ENCODE data around the gene ITGAL. TPM values are rescaled to one million over a fixed set of nuclear protein-coding genes. Genes with fewer than 3 reads are reported as not detected.

ITGAL gene
- total RNA-seq, 2 experiments from 2014 or later: 274 to 285 TPM

- Mint-ChIP-seq H3K27me3 (no peaks in the 10 kb centered on the region), H3K4me1 (ENCODE audit: low read depth) (peaks cover 19% of the 10 kb centered on the region), H3K36me3 (ENCODE audit: low read depth) (peaks cover 7% of the 10 kb centered on the region), H3K27ac (peak overlapping the region; percentile 81), H3K9me3 (no peaks in the 10 kb centered on the region), H3K4me3 (peak overlapping the region; percentile 76)
- POLR2A ChIA-PET: interaction anchor here (0.6 to 2.2 kb wide), 11 partner anchors 10 to 189 kb away, joined by 3 to 19 read pairs (median 3); partner anchors contain the start of genes ZNF688 and ZNF747
- no peak for TF ChIP-seq CTCF (IDR thresholded peaks at IDR 0.05)
- ATAC-seq (no peak), DNase-seq (peak; percentile 27)
- CTCF ChIA-PET: interaction anchor here (1.2 to 2.4 kb wide), 2 partner anchors 55 to 68 kb away, joined by 3 to 6 read pairs; no protein-coding TSS in a partner anchor
- intact Hi-C loops (cut with micrococcal nuclease): no loop called here
These were observed 88.7 kb downstream of the ITGAL start for GRCh38 chr16:30561089-30561816.

DNA sequence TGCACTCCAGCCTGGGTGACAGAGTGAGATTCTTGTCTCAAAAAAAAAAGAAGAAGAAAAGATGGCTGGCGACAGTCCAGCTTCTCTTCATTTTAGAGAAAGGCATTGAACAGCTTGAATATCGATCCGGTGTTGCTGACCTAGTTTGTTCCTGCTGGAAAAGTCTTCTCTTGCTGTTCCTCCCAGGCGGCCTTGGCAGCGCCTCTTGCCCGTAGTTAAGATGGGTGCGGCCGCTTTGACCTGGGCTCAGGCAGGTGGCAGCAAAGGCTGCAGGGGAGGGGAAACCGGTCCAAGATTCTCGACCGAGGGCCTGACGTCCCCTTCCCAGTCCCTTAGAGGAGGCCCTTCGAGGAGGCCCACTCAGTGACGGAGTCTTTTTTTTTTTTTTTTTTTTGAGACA is 89.5 kb downstream of the ITGAL start:
- ChIA-PET POLR2A (interaction anchor here (0.7 to 2.2 kb wide), 8 partner anchors 10 to 190 kb away, joined by 3 to 19 read pairs (median 4); partner anchors contain the start of gene ZNF747), CTCF (interaction anchor here (2.4 kb wide), 1 partner anchor 67 kb away, joined by 6 read pairs; no protein-coding TSS in a partner anchor)
- TF ChIP-seq CTCF (IDR thresholded peaks at IDR 0.05): no peak

DNA sequence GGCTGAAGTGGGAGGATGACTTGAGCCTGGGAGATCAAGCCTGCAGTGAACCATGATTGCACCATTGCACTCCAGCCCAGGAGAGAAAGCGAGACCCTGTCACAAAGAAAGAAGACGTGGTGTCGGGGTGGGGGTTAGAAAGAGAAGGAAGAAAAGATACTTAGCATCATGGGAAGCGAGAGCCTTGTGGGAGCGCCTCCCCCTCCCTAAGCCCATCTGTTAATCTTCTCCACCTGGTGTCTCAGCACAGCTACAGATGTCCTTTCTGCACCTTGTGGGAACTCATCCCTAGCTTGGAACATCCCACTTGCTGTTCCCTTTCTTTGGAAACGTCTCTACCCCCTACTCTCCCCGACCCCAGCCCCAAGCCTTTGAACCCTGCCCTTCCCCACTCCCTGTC is 93.0 kb downstream of the ITGAL start:
- ATAC-seq (no peak), DNase-seq (no peak)
- Mint-ChIP-seq H3K27me3 (no peaks in the 10 kb centered on the region), H3K4me3 (no peak overlapping the region), H3K27ac (no peak overlapping the region), H3K36me3 (ENCODE audit: low read depth) (peaks cover 2% of the 10 kb centered on the region), H3K9me3 (no peaks in the 10 kb centered on the region), H3K4me1 (ENCODE audit: low read depth) (peaks cover 34% of the 10 kb centered on the region)
- intact Hi-C loops (cut with micrococcal nuclease): no loop called here
- ChIA-PET POLR2A (interaction anchor here (1.2 to 4.0 kb wide), 4 partner anchors 7 to 45 kb away, joined by 4 to 35 read pairs (median 16); partner anchors contain the start of genes ZNF689, ZNF747 and ZNF764), CTCF (interaction anchor here (1.1 to 2.6 kb wide), 6 partner anchors 31 to 136 kb away, joined by 3 to 11 read pairs (median 5); partner anchors contain the start of genes DCTPP1 and ZNF747)
- TF ChIP-seq CTCF (IDR thresholded peaks at IDR 0.05): no peak

More for the DNA sequence above, 89.5 kb downstream of the ITGAL start:
- peak overlapping the region; percentile 81 for H3K27ac Mint-ChIP-seq
- intact Hi-C loops (cut with micrococcal nuclease): no loop called here
- H3K9me3 Mint-ChIP-seq: no peaks in the 10 kb centered on the region
- no peak for DNase-seq
- no peak for ATAC-seq
- H3K4me1 Mint-ChIP-seq (ENCODE audit: low read depth): peaks cover 22% of the 10 kb centered on the region
- H3K36me3 Mint-ChIP-seq (ENCODE audit: low read depth): peaks cover 5% of the 10 kb centered on the region
- H3K4me3 Mint-ChIP-seq: peak overlapping the region; percentile 76
- no peaks in the 10 kb centered on the region for H3K27me3 Mint-ChIP-seq

DNA sequence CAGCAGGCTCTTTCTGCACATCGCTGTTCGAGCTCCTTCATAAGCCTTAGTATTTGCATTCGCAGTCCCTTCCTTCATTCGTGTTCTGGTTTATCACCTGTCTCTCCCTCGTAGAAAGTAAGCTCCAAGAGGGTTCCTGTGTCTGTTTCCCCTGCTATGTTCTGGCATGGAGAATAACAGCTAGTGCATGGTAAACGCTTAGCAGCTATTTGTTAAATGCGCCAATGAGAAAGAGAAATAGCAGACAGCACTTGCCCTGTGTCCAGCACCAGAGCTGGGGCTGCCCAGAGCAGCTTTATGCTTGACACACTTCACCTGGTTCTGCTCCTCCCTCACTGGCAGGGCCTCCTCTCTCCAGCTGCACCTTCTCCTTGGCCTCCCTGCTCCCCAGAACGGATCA is 93.4 kb downstream of the ITGAL start:
- Mint-ChIP-seq H3K36me3 (ENCODE audit: low read depth) (peaks cover 2% of the 10 kb centered on the region), H3K4me1 (ENCODE audit: low read depth) (peaks cover 35% of the 10 kb centered on the region), H3K9me3 (no peaks in the 10 kb centered on the region), H3K27me3 (no peaks in the 10 kb centered on the region), H3K4me3 (no peak overlapping the region), H3K27ac (no peak overlapping the region)
- no peak for TF ChIP-seq CTCF (IDR thresholded peaks at IDR 0.05)
- CTCF ChIA-PET: interaction anchor here (1.1 to 2.6 kb wide), 6 partner anchors 31 to 136 kb away, joined by 3 to 11 read pairs (median 5); partner anchors contain the start of genes DCTPP1 and ZNF747
- POLR2A ChIA-PET: interaction anchor here (0.9 to 4.0 kb wide), 5 partner anchors 8 to 44 kb away, joined by 3 to 35 read pairs (median 4); partner anchors contain the start of genes ZNF689, ZNF747 and ZNF764
- intact Hi-C loops (cut with micrococcal nuclease): no loop called here
- DNase-seq (no peak), ATAC-seq (no peak)
